PFSK-1 (cell line): ENCODE measurements around the gene ZNF641.

ENCODE experiments used
- FOXP2 ChIP-seq: optimal IDR thresholded peaks from 2 replicates; pipeline ENCODE3; 2011; ENCODE audit warnings: borderline replicate concordance, control low read depth, inconsistent platforms; ENCODE audit not compliant: insufficient read depth; ENCODE audit errors: extremely low read length, extremely low read depth
- POLR2AphosphoS5 ChIP-seq: IDR thresholded peaks from 2 replicates; pipeline ENCODE4 v1.6.1; 2012; ENCODE audit warnings: low read depth, mild to moderate bottlenecking, control low read depth, low read length, moderate library complexity
- SIN3A ChIP-seq: IDR thresholded peaks from 2 replicates; pipeline ENCODE4 v1.6.1; 2012; ENCODE audit warnings: mild to moderate bottlenecking, low read length, moderate library complexity, borderline replicate concordance; ENCODE audit not compliant: insufficient read depth
- TAF1 ChIP-seq: IDR thresholded peaks from 2 replicates; pipeline ENCODE4 v1.6.1; 2012; ENCODE audit warnings: low read length, control low read depth, borderline replicate concordance; ENCODE audit not compliant: insufficient read depth
- TF ChIP-seq, protein P1 (sequence below), 2 experiments: IDR thresholded peaks; 2 replicates each; pipeline versions ENCODE4 v1.6.1 to v1.8.0; 2011 to 2012; ENCODE audit warnings: low read depth in 2 of 2, low read length in 2 of 2, control low read depth in 1 of 2, inconsistent platforms in 1 of 2, mild to moderate bottlenecking in 1 of 2, moderate library complexity in 1 of 2; ENCODE audit not compliant: insufficient read depth in 1 of 2

Gene ZNF641

DNA sequence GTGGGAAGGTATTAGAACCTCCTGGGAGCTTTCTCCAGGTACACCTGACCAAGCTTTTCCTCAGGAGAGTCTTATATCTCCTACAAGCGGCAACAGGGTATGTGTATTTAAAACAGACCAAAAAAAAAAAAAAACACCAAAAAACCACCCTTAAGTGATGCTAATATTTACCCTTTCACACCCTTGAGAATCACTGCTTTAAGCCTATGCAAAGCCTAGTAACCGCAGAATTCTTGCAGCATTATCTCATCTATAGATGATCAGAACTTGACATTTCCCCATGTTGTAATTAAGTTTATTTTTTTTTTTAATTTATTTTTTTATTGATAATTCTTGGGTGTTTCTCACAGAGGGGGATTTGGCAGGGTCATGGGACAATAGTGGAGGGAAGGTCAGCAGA, 19.3 kb downstream of the ZNF641 start:
- TF ChIP-seq, protein P1, sequence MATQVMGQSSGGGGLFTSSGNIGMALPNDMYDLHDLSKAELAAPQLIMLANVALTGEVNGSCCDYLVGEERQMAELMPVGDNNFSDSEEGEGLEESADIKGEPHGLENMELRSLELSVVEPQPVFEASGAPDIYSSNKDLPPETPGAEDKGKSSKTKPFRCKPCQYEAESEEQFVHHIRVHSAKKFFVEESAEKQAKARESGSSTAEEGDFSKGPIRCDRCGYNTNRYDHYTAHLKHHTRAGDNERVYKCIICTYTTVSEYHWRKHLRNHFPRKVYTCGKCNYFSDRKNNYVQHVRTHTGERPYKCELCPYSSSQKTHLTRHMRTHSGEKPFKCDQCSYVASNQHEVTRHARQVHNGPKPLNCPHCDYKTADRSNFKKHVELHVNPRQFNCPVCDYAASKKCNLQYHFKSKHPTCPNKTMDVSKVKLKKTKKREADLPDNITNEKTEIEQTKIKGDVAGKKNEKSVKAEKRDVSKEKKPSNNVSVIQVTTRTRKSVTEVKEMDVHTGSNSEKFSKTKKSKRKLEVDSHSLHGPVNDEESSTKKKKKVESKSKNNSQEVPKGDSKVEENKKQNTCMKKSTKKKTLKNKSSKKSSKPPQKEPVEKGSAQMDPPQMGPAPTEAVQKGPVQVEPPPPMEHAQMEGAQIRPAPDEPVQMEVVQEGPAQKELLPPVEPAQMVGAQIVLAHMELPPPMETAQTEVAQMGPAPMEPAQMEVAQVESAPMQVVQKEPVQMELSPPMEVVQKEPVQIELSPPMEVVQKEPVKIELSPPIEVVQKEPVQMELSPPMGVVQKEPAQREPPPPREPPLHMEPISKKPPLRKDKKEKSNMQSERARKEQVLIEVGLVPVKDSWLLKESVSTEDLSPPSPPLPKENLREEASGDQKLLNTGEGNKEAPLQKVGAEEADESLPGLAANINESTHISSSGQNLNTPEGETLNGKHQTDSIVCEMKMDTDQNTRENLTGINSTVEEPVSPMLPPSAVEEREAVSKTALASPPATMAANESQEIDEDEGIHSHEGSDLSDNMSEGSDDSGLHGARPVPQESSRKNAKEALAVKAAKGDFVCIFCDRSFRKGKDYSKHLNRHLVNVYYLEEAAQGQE (IDR thresholded peaks at IDR 0.05; ENCODE audit: insufficient read depth in 1 of 2, low read depth in 2 of 2, low read length in 2 of 2), result no peak

DNA sequence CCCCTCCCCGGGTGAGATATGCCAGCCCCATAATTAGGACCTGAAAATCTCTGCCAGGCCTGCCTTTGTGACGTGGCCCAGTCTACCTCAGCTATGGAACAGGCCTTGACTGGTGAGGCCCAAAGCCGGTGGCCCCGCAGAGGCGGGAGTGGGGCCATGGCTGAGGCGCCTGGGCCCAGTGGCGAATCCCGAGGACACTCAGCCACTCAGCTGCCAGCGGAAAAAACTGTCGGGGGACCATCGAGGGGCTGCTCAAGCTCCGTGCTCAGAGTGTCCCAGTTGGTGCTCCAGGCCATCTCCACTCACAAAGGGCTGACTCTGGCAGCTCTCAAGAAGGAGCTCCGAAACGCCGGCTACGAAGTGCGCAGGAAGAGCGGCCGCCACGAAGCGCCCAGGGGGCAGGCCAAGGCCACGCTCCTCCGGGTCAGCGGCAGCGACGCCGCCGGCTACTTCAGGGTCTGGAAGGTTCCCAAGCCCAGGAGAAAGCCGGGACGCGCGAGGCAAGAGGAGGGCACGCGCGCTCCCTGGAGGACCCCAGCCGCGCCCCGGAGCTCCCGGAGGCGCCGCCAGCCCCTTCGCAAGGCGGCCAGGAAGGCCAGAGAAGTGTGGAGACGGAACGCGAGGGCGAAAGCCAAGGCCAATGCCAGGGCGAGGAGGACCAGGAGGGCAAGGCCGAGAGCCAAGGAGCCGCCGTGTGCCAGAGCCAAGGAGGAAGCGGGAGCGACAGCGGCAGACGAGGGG, 21.4 kb downstream of the ZNF641 start:
- TF ChIP-seq, protein P1 (IDR thresholded peaks at IDR 0.05; ENCODE audit: insufficient read depth in 1 of 2, low read depth in 2 of 2, low read length in 2 of 2), result no peak
- no peak for TF ChIP-seq POLR2AphosphoS5
- no peak for TF ChIP-seq TAF1
- no peak for TF ChIP-seq FOXP2
- TF ChIP-seq SIN3A, result no peak

GRCh38 chr12:48316491-48316890, 34.2 kb downstream of the ZNF641 start:
- TF ChIP-seq POLR2AphosphoS5 (no peak), FOXP2 (no peak), TAF1 (no peak), SIN3A (no peak)
- TF ChIP-seq, protein P1 (IDR thresholded peaks at IDR 0.05; ENCODE audit: insufficient read depth in 1 of 2, low read depth in 2 of 2, low read length in 2 of 2), result no peak

- TF ChIP-seq, protein P1 (IDR thresholded peaks at IDR 0.05; ENCODE audit: insufficient read depth in 1 of 2, low read depth in 2 of 2, low read length in 2 of 2), result no peak
These were observed 39.4 kb downstream of the ZNF641 start for GRCh38 chr12:48311313-48311712.

GRCh38 chr12:48307269-48307668, 43.5 kb downstream of the ZNF641 start:
- TF ChIP-seq POLR2AphosphoS5, result no peak
- no peak for TF ChIP-seq SIN3A
- TF ChIP-seq TAF1, result no peak
- TF ChIP-seq, protein P1 (IDR thresholded peaks at IDR 0.05; ENCODE audit: insufficient read depth in 1 of 2, low read depth in 2 of 2, low read length in 2 of 2), result no peak
- TF ChIP-seq FOXP2, result no peak
